Stimulated activated CD4-positive, alpha-beta T cell treated with anti-CD3 and anti-CD28 coated beads, TNF-alpha, amount 100 ng/mL, for 1 hour (primary cell): ENCODE data around the gene GRHL3.

ENCODE experiments used
- DNase-seq, 3 donors: peaks; one replicate each; pipeline ENCODE4 v3.0.0-alpha.2; 2020; ENCODE audit warnings: low read depth in 3 of 3, low spot score in 1 of 3

Gene GRHL3

GRCh38 chr1:24292887-24293286 lies 26.3 kb upstream of the GRHL3 start:
- DNase-seq: no peak

GRCh38 chr1:24293392-24294227 lies 25.5 kb upstream of the GRHL3 start:
- no peak for DNase-seq

GRCh38 chr1:24294228-24294672 lies 24.9 kb upstream of the GRHL3 start:
- no peak for DNase-seq

GRCh38 chr1:24294716-24295371 lies 24.3 kb upstream of the GRHL3 start:
- no peak for DNase-seq

GRCh38 chr1:24295535-24295934 lies 23.6 kb upstream of the GRHL3 start:
- DNase-seq: no peak

GRCh38 chr1:24297187-24297851 lies 21.8 kb upstream of the GRHL3 start:
- DNase-seq: no peak

- no peak for DNase-seq
Observed at GRCh38 chr1:24297852-24298232, 21.3 kb upstream of the GRHL3 start.

- no peak for DNase-seq
Observed at GRCh38 chr1:24298606-24299005, 20.6 kb upstream of the GRHL3 start.

- DNase-seq: no peak
Observed at GRCh38 chr1:24299901-24300300, 19.3 kb upstream of the GRHL3 start.

GRCh38 chr1:24300971-24301784 lies 18.0 kb upstream of the GRHL3 start:
- no peak for DNase-seq

- no peak for DNase-seq
Observed at GRCh38 chr1:24301785-24302175, 17.4 kb upstream of the GRHL3 start.

GRCh38 chr1:24302209-24302611 lies 16.9 kb upstream of the GRHL3 start:
- no peak for DNase-seq

GRCh38 chr1:24303600-24303999 lies 15.6 kb upstream of the GRHL3 start:
- no peak for DNase-seq

GRCh38 chr1:24304763-24305162 lies 14.4 kb upstream of the GRHL3 start:
- DNase-seq: no peak

GRCh38 chr1:24308365-24309015 lies 10.7 kb upstream of the GRHL3 start:
- DNase-seq: no peak

- no peak for DNase-seq
Observed at GRCh38 chr1:24309762-24310485, 9.2 kb upstream of the GRHL3 start.

- no peak for DNase-seq
Observed at GRCh38 chr1:24311234-24311633, 7.9 kb upstream of the GRHL3 start.

- DNase-seq: no peak
Observed at GRCh38 chr1:24311741-24312140, 7.4 kb upstream of the GRHL3 start.

GRCh38 chr1:24315391-24315790 lies 3.8 kb upstream of the GRHL3 start:
- DNase-seq: no peak

GRCh38 chr1:24316645-24317044 lies 2.5 kb upstream of the GRHL3 start:
- DNase-seq: no peak
